ENCODE measurements around the gene CHTOP.

- TF ChIP-seq CTCF (IDR thresholded peaks at IDR 0.05) (no peak), EZH2phosphoT487 (IDR thresholded peaks at IDR 0.05; ENCODE audit: borderline replicate concordance, low read depth) (no peak), RAD21 (IDR thresholded peaks at IDR 0.05; ENCODE audit: low read length) (no peak), RCOR1 (IDR thresholded peaks at IDR 0.05; ENCODE audit: low read length) (no peak)
Measured at GRCh38 chr1:153630384-153630783, 3.5 kb upstream of the CHTOP start.
